ENCODE results near the gene LTN1.
"Not testable (repeated sequence)": the region's sequence is repeated elsewhere in the genome, so short reads cannot be mapped to it uniquely, and the experiment has no call there.

Gene LTN1

GRCh38 chr21:28992526-28993292, at the start of gene LTN1:
TSS of gene LTN1 (minus strand) at chr21:28992877. CDS start at chr21:28992805, 72 bp downstream.
- DNase-seq: peak; percentile 99

- no peak for DNase-seq
Observed at GRCh38 chr21:29034678-29035077, 42.0 kb upstream of the LTN1 start.

GRCh38 chr21:29033871-29034270, 41.2 kb upstream of the LTN1 start:
- DNase-seq: no peak

GRCh38 chr21:29033301-29033700, 40.6 kb upstream of the LTN1 start:
- no peak for DNase-seq

- no peak for DNase-seq
Observed at GRCh38 chr21:29030909-29031308, 38.2 kb upstream of the LTN1 start.

GRCh38 chr21:29029524-29029923, 36.8 kb upstream of the LTN1 start:
- no peak for DNase-seq

- DNase-seq: no peak
Observed at GRCh38 chr21:29025328-29025713, 32.6 kb upstream of the LTN1 start.

- peak; percentile 95 for DNase-seq
Observed at GRCh38 chr21:29024474-29025327, 32.0 kb upstream of the LTN1 start, which contains the start of gene USP16. TSS of gene USP16 (plus strand) at chr21:29024668. CDS start at chr21:29027914, 3,246 bp downstream.

- no peak for DNase-seq
Observed at GRCh38 chr21:29022166-29022565, 29.5 kb upstream of the LTN1 start.

GRCh38 chr21:29018540-29018939, 25.9 kb upstream of the LTN1 start:
- no peak for DNase-seq

- no peak for DNase-seq
Observed at GRCh38 chr21:29017639-29018237, 25.1 kb upstream of the LTN1 start.

- not testable (repeated sequence) for DNase-seq
Observed at GRCh38 chr21:29011236-29011635, 18.6 kb upstream of the LTN1 start.

GRCh38 chr21:29008367-29008766, 15.7 kb upstream of the LTN1 start:
- no peak for DNase-seq

GRCh38 chr21:29007810-29008209, 15.1 kb upstream of the LTN1 start:
- no peak for DNase-seq

- no peak for DNase-seq
Observed at GRCh38 chr21:29007135-29007534, 14.5 kb upstream of the LTN1 start.

- no peak for DNase-seq
Observed at GRCh38 chr21:29005696-29006095, 13.0 kb upstream of the LTN1 start.

GRCh38 chr21:29002442-29003144, 9.9 kb upstream of the LTN1 start:
- DNase-seq: peak; percentile 95

GRCh38 chr21:28993293-28993629, 584 bp upstream of the LTN1 start:
- no peak for DNase-seq

GRCh38 chr21:28991861-28992525, 684 bp downstream of the LTN1 start:
- DNase-seq: no peak

GRCh38 chr21:28988146-28988545, 4.5 kb downstream of the LTN1 start:
- peak; percentile 43 for DNase-seq

GRCh38 chr21:28986677-28987076, 6.0 kb downstream of the LTN1 start:
- DNase-seq: no peak

GRCh38 chr21:28982637-28983036, 10.0 kb downstream of the LTN1 start:
- DNase-seq: no peak
